Stimulated activated CD4-positive, alpha-beta T cell treated with anti-CD3 and anti-CD28 coated beads, Interleukin-1b, Interleukin-23, amount 100 ng/mL, for 48 hours (primary cell): ENCODE data around the gene LPAR2.
A peak's percentile ranks its signal among the peaks of the same experiment; 100 is the strongest.

ENCODE experiments used
- DNase-seq: peaks from one replicate; pipeline ENCODE4 v3.0.0-alpha.2; 2020

The LPAR2 gene

GRCh38 chr19:19652482-19653295 lies 24.7 kb upstream of the LPAR2 start:
- no peak for DNase-seq

GRCh38 chr19:19651076-19651475 lies 23.1 kb upstream of the LPAR2 start:
- DNase-seq = no peak

- no peak for DNase-seq
These were observed 22.3 kb upstream of the LPAR2 start for GRCh38 chr19:19650331-19650730.

GRCh38 chr19:19649580-19649995 lies 21.6 kb upstream of the LPAR2 start:
- no peak for DNase-seq

GRCh38 chr19:19649155-19649554 lies 21.1 kb upstream of the LPAR2 start:
- no peak for DNase-seq

DNA sequence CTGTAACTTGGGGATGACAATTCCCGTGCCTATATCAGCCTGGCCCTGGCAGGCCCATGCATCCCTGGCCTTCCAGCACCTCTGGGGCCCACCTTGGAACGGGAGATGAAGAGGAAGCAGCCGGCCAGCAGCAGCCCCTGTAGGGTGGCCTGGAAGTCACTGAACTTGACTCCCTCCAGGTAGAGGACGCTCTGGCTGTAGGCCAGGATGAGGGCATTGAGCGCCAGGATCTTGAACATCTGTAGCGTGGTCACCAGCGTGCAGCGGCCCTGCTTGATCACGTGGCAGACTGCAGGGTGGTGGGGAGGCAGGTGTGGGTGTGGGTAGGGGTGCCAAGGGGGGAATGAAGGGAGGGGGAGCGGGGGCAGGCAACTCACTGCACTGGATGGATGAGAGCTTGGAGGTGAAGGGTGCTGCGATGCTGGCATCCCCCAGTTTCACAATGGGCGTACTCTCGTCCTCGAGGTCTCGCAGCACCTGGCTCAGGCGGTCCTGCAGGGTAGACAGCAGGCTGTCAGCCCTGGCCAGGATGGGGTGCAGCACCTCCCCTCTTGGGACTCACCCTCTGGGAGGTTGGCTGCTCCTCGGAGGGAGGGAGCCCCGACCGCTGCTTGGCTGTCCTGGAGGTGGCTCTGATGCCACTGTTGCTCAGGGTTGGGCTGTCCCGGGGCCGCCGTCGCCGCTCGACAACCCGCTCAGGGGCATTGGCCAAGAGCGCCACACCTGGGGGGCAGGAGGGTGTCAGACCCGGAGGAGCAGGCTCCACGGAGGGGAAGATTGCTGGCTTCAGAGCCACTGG lies 19.2 kb upstream of the LPAR2 start:
- no peak for DNase-seq

GRCh38 chr19:19645233-19645870 lies 17.3 kb upstream of the LPAR2 start:
- no peak for DNase-seq

DNA sequence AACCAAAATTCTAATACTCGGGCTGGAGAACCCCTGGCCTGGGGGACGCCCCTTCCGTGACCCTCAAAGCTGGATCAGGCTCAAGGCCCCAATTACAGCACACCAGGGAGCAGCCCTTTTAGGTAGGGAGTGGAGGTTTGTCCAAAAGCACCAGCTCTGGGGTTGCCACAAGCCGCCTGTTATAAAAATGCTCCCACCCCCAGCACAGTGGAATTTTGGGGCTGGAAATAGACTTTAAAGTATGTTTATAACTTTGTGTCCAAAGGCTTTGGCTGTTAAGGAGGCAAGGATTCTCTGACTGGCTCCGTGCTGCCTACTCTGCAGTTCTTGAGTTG lies 16.0 kb upstream of the LPAR2 start:
- no peak for DNase-seq

DNA sequence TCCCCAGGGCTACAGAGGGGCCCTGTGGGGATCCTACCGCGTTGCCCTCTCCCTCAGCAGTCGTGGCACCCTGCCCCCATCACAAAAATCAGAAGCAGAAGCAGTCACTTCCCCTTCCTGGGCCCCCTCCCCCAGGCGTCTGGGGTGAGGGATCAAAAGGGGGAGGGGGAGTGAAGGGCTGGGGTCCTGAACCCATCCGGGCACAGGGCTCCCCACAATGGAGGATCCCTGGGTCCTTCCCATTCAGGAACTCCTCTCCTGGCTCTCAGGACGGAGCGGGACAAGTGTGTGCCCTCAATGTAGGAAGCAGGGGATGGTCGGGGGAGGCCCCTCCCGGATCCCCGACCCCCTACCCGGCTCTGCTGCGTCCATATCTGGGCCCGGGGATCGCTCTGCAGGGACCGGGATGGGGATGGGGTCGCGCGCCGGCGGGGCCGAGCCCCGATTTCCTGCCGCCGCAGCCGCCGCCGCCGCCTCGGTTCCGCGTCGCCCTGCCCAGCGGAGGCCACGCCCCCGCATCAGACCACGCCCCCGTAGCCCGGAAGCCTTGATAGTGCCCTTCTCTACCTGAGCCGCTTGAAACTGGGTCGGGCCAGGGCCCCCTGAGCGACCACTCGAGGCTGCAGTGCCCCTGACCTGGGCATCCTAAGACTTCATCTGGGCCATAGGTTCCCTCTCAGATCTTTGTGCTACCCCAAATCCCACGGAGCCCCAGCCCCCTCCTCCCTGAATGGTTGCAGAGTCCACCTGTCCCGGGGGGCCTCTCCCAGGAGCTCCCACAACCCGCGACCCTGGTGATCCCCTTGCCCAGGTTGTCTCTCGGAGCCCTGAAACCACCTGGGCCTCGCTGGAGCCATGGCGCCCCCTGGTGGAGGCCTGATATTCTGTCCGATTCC lies 15.4 kb upstream of the LPAR2 start, which contains the start of gene GMIP:
TSS of gene GMIP (minus strand) at position 500 of the 896 bp plus-strand sequence. CDS start at position 372, 128 bp downstream.
- peak; percentile 84 for DNase-seq

DNA sequence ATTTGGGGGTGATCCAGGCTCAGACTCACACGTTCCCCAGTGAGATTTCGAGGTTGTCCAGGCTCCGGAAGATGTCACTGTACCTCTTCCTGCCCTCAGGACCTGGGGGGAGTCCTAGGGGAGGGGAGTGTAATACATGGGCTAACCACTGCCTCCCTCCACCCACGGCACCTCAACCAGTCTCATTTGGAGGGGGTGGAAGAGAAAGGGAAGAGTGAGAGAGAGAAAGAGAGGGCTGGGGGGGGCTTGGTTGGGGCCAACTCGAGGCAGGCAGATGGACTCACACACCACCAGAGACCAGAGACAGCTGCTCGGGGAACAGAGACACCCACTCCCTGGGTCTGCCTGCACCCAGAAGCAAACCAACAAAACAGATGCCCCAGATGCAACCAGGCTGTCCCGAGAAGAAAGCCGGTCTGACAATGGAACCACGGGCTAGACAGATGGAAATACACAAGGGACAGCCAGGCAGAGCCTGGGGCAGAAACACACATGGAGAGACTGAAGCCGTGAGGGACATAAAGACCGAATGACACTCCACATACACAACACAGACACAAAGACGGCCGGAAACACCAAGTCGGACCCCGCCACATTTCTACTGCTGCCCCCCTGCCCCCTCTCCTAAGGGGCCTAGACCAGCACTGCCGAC lies 14.6 kb upstream of the LPAR2 start:
- DNase-seq = peak; percentile 44

- no peak for DNase-seq
These were observed 9.7 kb upstream of the LPAR2 start for GRCh38 chr19:19637523-19638251.

- no peak for DNase-seq
These were observed 9.1 kb upstream of the LPAR2 start for GRCh38 chr19:19637186-19637522.

DNA sequence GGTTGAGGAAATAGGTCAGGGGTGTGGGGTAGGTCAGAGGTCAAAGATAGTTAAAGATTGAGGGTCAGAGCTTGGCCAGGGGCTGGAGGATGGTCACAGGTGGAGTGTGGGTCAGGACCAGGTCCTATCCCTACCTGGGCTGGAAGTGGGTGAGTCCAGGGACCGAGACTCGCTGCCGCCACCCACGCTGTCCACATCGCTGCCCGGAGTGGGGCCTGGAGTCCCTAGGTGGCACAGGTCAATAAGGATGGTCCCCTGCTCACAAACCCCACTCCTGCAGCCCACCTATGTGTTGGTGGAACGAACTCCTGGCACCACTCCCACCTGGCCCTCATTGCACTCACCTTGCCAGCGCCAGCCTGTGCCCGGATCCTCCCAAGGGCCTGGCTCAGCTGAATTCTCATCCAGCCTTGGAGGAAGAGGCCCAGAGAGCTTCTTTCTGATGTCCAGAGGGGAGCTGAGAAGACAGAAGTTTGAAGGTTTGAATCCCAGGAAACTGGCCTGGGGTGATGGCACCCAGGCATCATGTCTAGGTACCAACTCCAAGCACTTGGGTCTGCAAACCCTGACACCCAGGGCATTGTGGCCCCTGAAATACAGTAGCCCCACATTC lies 8.7 kb upstream of the LPAR2 start:
- no peak for DNase-seq

DNA sequence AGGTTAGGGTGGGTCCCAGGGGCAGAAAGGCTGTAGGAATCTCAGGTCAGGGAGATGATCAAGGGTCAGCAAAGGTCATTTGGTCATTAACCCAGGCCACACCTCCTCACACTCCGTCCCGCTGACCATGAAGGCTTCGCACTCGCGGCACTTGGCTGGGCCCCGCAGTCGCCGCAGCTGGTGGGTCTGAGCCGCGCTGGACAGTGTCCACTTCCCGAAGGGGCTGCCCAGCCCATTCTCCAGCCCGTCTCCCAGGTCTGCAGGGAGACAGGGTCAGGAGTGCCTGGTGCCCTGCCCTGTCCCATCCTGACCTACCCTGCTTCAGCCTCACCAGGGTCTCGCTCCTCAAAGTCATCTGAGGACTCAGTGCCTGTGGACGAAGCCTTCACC lies 7.3 kb upstream of the LPAR2 start:
- DNase-seq = no peak

GRCh38 chr19:19634516-19635312 lies 6.7 kb upstream of the LPAR2 start:
- no peak for DNase-seq

- no peak for DNase-seq
These were observed 5.9 kb upstream of the LPAR2 start for GRCh38 chr19:19633711-19634515.

DNA sequence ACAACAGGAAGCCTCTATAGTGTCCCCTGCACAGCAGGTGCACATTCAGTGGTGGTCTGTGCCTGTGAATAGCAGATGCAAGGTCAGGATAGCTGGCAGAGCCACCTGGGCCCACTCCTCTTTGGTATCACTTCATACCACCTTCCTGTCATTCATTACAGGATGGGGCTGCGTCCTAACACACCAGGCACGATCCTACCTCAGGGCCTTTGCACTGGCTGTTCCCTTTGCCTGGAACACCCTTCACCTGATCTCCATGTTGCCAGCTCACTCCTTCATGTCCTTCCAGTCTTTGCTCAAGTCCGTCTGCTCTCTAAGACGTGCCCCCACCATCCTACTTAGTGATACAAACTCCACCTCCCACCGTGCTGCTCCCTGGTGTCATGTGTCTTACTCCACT lies 4.6 kb upstream of the LPAR2 start:
- DNase-seq = no peak

DNA sequence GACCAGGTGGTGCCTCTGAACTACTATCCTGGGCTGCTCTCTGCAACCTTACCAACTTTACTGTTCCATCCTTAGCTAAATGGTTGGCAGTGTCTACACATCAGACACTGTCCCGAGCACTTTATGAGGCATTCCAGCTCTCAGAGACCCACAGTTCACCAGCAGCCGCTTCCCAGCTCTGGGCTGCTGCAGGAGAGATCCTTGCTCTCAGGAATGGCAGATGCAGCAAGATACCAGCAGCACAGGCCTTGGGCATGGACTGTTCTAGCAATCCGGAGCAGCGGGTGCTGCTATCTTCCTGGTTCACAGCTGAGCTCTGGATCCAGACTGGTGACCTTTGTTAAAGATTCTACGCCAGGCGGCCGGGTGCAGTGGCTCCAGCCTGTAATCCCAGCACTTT lies 3.3 kb upstream of the LPAR2 start:
- DNase-seq = no peak

DNA sequence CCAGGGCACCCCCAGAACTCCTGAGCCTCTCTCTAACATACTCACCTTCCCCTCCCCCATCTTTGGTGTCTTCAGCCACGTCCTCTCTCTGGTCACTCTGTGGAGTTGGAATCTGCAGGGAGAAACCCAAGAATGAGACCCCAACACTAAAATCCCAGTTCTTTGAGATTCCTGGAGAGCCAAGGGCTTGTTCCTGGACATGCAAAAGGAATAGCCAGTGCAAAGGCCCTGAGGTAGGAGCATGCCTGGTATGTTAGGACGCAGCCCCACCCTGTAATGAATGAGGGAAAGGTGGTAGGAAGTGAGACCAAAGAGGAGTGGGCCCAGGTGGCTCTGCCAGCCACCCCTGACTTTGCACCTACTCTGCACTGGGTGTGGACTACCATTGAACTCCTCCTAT lies 2.4 kb upstream of the LPAR2 start:
- DNase-seq = no peak

DNA sequence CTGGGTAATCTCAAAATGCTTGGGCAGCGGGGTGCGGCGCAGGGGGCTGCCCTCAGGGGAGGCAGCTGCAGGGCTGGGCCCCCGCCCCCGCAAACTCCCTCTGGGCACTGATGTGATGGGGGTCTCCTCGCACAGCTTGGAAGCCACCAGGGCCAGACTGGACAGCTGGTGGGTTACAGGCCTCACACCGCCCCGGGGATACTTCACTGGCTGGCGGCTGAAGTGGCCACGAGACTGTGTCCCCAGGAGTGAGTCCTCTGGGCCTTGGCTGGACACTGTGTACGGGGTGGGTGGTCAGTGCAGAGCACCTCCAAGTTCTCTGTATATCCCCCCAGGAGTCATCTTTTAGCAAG lies 2.0 kb upstream of the LPAR2 start:
- DNase-seq = no peak
